ENCODE measurements around the gene AADACL3. TPM values are rescaled to one million over a fixed set of nuclear protein-coding genes. Genes with fewer than 3 reads are reported as not detected.

AADACL3 gene
- polyA plus RNA-seq, 1 donor from 2014 or later, result not detected

DNA sequence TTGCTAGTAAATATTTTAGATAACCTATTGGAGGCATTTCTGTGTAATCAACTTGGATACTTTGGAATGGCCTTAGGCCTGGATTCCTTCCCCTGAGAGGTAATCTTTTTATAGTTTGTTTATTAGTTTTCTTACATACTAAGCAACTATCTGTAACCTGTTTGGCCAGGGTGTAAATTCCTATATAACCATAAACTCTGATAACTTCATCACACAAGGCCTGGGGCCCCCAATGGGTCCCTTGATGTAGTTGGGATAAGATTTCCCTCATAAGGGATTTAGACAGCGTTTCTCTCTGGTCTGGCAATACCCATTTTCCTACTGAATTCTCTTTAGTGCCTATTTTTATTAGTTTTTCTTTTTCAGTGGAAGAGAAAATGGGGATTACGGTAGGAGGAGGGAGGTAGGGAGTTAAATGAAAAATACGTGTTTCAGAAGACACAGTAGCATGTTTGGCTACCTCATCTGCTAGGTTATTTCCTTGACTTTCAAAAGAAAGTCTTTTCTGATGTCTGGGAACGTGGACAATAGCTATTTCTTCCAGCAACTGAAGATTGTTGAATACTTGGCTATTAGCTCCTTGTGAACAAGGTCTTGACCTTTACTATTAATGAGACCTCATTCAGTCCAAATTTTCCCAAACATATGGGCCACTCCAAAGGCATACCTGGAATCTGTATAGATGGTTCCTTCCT is 7.4 kb upstream of the AADACL3 start:
- no peaks in the 10 kb centered on the region for H3F3A ChIP-seq (ENCODE audit: insufficient read depth, low read length, poor library complexity, severe bottlenecking)
- H3K9me2 ChIP-seq (ENCODE audit: insufficient read depth, low read length), result no peaks in the 10 kb centered on the region
- H3K27ac ChIP-seq (ENCODE audit: low read length), result no peak overlapping the region
- no peaks in the 10 kb centered on the region for H3K27me3 ChIP-seq (ENCODE audit: insufficient read depth, low read depth, low read length)
- no peak overlapping the region for H2AFZ ChIP-seq (ENCODE audit: low read depth, low read length)
- H3K36me3 ChIP-seq (ENCODE audit: insufficient read depth, low read length), result no peaks in the 10 kb centered on the region
- TF ChIP-seq EZH2 (IDR thresholded peaks at IDR 0.05; ENCODE audit: borderline replicate concordance, insufficient read depth, low read length, poor library complexity, severe bottlenecking) (no peak), RAD21 (conservative IDR thresholded peaks at IDR 0.05) (no peak), MXI1 (conservative IDR thresholded peaks at IDR 0.05; ENCODE audit: poor library complexity, severe bottlenecking) (no peak), SMC3 (conservative IDR thresholded peaks at IDR 0.05; ENCODE audit: poor library complexity) (no peak), POLR2AphosphoS5 (IDR thresholded peaks at IDR 0.05) (no peak), TAF1 (IDR thresholded peaks at IDR 0.05; ENCODE audit: low read depth) (no peak), EP300 (conservative IDR thresholded peaks at IDR 0.05; ENCODE audit: poor library complexity, severe bottlenecking) (no peak)
- TF ChIP-seq, protein P1, sequence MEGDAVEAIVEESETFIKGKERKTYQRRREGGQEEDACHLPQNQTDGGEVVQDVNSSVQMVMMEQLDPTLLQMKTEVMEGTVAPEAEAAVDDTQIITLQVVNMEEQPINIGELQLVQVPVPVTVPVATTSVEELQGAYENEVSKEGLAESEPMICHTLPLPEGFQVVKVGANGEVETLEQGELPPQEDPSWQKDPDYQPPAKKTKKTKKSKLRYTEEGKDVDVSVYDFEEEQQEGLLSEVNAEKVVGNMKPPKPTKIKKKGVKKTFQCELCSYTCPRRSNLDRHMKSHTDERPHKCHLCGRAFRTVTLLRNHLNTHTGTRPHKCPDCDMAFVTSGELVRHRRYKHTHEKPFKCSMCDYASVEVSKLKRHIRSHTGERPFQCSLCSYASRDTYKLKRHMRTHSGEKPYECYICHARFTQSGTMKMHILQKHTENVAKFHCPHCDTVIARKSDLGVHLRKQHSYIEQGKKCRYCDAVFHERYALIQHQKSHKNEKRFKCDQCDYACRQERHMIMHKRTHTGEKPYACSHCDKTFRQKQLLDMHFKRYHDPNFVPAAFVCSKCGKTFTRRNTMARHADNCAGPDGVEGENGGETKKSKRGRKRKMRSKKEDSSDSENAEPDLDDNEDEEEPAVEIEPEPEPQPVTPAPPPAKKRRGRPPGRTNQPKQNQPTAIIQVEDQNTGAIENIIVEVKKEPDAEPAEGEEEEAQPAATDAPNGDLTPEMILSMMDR (IDR thresholded peaks at IDR 0.05; ENCODE audit: poor library complexity, severe bottlenecking), result no peak
- TF ChIP-seq, protein P2, sequence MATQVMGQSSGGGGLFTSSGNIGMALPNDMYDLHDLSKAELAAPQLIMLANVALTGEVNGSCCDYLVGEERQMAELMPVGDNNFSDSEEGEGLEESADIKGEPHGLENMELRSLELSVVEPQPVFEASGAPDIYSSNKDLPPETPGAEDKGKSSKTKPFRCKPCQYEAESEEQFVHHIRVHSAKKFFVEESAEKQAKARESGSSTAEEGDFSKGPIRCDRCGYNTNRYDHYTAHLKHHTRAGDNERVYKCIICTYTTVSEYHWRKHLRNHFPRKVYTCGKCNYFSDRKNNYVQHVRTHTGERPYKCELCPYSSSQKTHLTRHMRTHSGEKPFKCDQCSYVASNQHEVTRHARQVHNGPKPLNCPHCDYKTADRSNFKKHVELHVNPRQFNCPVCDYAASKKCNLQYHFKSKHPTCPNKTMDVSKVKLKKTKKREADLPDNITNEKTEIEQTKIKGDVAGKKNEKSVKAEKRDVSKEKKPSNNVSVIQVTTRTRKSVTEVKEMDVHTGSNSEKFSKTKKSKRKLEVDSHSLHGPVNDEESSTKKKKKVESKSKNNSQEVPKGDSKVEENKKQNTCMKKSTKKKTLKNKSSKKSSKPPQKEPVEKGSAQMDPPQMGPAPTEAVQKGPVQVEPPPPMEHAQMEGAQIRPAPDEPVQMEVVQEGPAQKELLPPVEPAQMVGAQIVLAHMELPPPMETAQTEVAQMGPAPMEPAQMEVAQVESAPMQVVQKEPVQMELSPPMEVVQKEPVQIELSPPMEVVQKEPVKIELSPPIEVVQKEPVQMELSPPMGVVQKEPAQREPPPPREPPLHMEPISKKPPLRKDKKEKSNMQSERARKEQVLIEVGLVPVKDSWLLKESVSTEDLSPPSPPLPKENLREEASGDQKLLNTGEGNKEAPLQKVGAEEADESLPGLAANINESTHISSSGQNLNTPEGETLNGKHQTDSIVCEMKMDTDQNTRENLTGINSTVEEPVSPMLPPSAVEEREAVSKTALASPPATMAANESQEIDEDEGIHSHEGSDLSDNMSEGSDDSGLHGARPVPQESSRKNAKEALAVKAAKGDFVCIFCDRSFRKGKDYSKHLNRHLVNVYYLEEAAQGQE (IDR thresholded peaks at IDR 0.05; ENCODE audit: borderline replicate concordance), result no peak
- H3K4me3 ChIP-seq (ENCODE audit: low read length), result no peak overlapping the region
- H4K20me1 ChIP-seq (ENCODE audit: insufficient read depth), result no peaks in the 10 kb centered on the region
- H3K9me3 ChIP-seq (ENCODE audit: low read length), result no peaks in the 10 kb centered on the region
- no peaks in the 10 kb centered on the region for H3K79me2 ChIP-seq (replicated peaks; ENCODE audit: insufficient read depth, low read length)
- H3K4me2 ChIP-seq (ENCODE audit: low read length), result no peak overlapping the region
- H3K9ac ChIP-seq (ENCODE audit: low read length), result no peak overlapping the region

DNA sequence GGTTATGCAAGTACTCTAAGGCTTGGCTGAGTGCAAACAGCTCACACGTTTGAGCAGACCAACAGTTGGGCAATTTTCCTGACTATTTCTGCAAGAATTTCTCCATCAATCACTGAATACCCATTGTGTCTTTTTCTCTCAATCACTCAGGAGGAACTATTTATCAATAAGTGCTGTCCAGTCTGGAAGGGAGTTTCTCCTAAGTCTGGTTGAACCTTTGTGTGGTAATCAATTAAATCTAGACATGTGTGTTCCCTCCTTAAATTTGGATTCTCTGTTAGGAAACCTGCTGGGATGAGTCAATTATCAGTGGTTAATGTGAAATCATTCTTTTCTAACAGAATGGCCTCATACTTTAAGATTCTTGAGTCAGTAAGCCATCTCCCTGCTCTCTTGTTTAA is 6.8 kb upstream of the AADACL3 start:
- no peak for TF ChIP-seq EP300 (conservative IDR thresholded peaks at IDR 0.05; ENCODE audit: poor library complexity, severe bottlenecking)
- TF ChIP-seq TAF1 (IDR thresholded peaks at IDR 0.05; ENCODE audit: low read depth), result no peak
- no peak for TF ChIP-seq POLR2AphosphoS5 (IDR thresholded peaks at IDR 0.05)
- TF ChIP-seq, protein P1 (IDR thresholded peaks at IDR 0.05; ENCODE audit: poor library complexity, severe bottlenecking), result no peak
- no peak for TF ChIP-seq MXI1 (conservative IDR thresholded peaks at IDR 0.05; ENCODE audit: poor library complexity, severe bottlenecking)
- TF ChIP-seq, protein P2 (IDR thresholded peaks at IDR 0.05; ENCODE audit: borderline replicate concordance), result no peak
- no peak for TF ChIP-seq EZH2 (IDR thresholded peaks at IDR 0.05; ENCODE audit: borderline replicate concordance, insufficient read depth, low read length, poor library complexity, severe bottlenecking)
- TF ChIP-seq RAD21 (conservative IDR thresholded peaks at IDR 0.05), result no peak
- TF ChIP-seq SMC3 (conservative IDR thresholded peaks at IDR 0.05; ENCODE audit: poor library complexity), result no peak
- H3K79me2 ChIP-seq (replicated peaks; ENCODE audit: insufficient read depth, low read length), result no peaks in the 10 kb centered on the region
- no peaks in the 10 kb centered on the region for H3K36me3 ChIP-seq (ENCODE audit: insufficient read depth, low read length)
- H3K4me2 ChIP-seq (ENCODE audit: low read length), result no peak overlapping the region
- no peak overlapping the region for H3K27ac ChIP-seq (ENCODE audit: low read length)
- no peaks in the 10 kb centered on the region for H3K27me3 ChIP-seq (ENCODE audit: insufficient read depth, low read depth, low read length)
- H4K20me1 ChIP-seq (ENCODE audit: insufficient read depth), result no peaks in the 10 kb centered on the region
- H2AFZ ChIP-seq (ENCODE audit: low read depth, low read length), result no peak overlapping the region
- H3K9me2 ChIP-seq (ENCODE audit: insufficient read depth, low read length), result no peaks in the 10 kb centered on the region
- no peaks in the 10 kb centered on the region for H3K9me3 ChIP-seq (ENCODE audit: low read length)
- H3K9ac ChIP-seq (ENCODE audit: low read length), result no peak overlapping the region
- no peaks in the 10 kb centered on the region for H3F3A ChIP-seq (ENCODE audit: insufficient read depth, low read length, poor library complexity, severe bottlenecking)
- no peak overlapping the region for H3K4me3 ChIP-seq (ENCODE audit: low read length)
